Cerebellar cortex (tissue), 1 donor: ENCODE data around the gene HSPB3.
"Not testable (repeated sequence)": the region's sequence is repeated elsewhere in the genome, so short reads cannot be mapped to it uniquely, and the experiment has no call there.

Experiments
- DNase-seq: peaks from one replicate; pipeline ENCODE4 v3.0.0-alpha.2; 2015; ENCODE audit warnings: low spot score

The HSPB3 gene

GRCh38 chr5:54457094-54457862 lies 1.8 kb downstream of the HSPB3 start:
- no peak for DNase-seq

DNA sequence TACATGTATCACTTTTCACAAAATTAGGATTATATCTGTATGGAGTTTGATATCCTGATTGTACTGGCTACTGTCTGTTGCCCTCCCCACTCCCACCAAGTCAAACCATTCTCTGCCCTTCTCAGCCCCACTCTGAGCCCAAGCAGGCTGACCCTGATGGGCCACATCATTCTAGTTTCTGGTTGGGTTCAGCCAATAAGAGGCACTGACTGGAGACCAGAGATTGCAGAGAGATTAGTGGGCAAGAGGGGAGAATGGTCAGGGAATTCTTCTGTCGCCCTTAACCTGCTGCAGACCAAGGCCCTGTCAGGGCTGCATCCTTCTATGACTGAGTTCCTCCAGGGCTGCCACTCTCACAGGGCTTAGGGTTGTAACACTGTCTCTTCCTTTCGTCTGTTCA lies 2.7 kb downstream of the HSPB3 start:
- no peak for DNase-seq

- no peak for DNase-seq
Measured at GRCh38 chr5:54460181-54460919, 4.9 kb downstream of the HSPB3 start.

DNA sequence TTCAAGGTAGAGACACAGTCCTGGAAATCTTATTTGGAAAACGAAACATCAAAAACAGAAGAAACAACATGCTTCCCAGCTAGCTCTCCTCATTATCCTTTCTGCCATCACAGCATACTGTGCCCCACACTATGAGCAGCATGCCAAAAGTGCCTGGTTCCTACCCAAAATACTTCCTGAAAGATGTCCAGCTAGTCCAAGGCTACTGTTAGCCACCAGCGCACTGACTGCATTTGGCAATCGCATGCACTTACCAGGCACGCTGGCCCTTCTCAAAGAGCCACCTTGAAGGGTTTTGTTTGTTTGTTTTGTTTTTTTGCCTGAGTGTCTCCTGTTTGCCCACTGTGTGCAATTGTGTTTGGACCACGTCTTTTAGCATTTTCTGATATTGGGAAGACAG lies 6.8 kb downstream of the HSPB3 start:
- no peak for DNase-seq

DNA sequence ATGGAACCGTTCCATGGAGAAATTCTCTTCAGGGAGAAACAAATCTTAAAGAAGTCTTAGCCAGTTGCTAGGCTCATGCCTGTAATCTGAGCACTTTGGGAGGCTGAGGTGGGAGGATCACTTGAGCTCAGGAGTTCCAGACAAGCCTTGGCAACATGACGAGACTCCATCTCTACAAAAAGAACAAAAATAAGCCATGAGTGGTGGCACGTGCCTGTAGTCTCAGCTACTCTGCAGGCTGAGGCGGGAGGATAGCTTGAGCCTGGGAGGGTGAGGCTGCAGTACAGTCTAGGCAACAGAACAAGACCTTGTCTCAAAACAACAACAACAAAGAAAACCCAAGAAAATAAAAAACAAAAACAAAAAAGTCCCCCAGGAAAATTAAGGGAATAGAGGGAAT lies 8.2 kb downstream of the HSPB3 start:
- DNase-seq: no peak

DNA sequence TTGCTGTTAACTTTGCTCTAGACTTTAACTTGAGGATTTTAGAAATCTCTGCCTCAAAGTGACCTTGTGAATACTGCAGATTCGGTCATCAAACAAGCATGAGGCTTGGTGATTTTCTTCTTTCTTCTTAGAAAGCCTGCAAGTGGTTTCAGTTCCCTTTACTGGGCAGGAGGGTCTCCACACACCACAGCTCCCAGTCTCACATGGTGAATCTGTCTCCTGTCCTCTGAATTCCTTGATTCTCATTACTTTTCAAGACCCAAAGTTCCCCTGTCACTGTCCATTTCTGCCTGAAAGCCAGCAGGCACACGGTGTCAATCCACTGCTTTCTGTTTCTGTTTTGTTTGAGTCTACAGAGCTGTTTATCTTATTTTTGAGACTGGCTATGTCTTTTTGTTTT lies 14.1 kb downstream of the HSPB3 start:
- no peak for DNase-seq

DNA sequence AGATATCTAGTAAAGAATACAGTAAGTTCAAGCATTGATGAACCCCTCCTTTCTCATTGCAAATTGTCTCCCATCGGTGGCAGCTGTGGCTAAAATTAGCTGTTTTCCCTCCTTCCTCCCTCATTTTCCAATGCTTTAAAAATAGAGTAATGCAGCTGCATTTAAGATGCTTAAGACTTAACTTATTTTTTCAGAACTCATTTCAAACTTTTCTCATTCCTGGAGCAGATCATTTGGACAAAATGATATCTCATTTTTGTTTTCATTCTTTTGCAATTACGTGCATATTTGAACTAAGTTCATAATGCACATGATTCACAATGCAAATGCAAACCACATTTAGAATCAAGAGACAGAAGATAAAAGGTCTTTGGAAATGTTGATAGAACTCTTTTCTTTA lies 14.6 kb downstream of the HSPB3 start:
- no peak for DNase-seq

- no peak for DNase-seq
Measured at GRCh38 chr5:54470677-54471076, 15.2 kb downstream of the HSPB3 start.

DNA sequence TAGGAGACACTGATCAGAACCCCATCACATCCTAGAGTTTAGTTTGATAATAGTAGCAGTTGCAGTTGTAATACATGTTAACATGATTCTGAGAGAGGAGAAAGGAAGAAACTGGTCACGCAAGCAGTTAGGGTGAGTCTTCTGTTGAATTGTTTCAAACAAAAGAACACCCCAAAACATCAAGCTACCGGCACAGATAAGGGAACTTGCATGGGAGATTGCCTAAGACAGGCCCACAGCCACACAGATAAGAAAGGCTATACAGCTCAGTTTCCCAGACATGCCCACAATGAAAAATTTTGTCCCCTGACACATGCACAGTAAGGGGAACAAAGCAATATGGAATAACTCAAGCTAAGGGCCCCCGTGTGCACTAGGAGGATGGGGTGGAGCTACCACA lies 15.9 kb downstream of the HSPB3 start:
- no peak for DNase-seq

DNA sequence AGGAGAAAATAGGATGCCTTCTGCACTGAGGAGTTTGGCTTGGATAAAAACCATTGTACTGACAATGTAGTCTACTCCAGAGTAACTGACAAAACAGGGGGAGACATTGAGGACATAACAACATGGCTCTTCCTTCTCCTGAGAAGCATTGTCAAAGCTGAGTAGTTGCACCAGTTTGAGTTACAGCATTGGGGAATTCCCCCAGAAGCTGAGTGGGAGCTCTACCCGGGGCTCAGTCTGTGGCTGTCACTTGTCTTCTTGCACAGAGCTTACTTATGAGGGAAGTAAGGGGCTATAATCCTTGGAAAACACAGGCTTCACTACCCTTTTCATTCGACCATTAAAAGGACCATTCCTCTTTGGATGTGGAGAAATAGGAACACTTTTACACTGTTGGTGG lies 21.2 kb downstream of the HSPB3 start:
- no peak for DNase-seq

DNA sequence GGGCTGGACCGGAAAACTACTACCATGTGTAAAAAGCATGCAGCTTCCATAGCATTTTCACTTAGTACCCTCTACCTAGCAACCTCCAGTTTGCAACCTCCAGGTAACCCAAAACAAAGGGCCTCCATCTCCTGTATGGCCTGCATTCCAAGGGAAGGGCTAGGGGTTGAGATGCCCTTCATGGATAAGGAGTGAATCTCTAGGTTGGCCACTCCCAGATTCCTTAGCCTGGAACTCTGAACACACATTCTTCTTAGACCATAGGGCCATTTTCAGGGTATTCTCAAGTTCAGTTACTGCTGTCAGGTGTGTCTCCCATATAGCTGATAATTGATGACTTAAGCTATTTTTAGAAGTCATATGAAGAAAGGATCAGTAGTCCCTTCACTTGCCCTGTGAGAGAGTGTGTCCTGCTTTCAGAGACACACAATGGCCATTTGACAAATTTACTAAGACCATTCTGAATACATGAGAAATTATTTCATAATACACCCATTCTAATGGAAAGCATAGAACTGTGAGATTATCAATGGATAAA lies 22.5 kb downstream of the HSPB3 start:
- DNase-seq: no peak

- DNase-seq: no peak
Measured at GRCh38 chr5:54480296-54480695, 24.8 kb downstream of the HSPB3 start.

DNA sequence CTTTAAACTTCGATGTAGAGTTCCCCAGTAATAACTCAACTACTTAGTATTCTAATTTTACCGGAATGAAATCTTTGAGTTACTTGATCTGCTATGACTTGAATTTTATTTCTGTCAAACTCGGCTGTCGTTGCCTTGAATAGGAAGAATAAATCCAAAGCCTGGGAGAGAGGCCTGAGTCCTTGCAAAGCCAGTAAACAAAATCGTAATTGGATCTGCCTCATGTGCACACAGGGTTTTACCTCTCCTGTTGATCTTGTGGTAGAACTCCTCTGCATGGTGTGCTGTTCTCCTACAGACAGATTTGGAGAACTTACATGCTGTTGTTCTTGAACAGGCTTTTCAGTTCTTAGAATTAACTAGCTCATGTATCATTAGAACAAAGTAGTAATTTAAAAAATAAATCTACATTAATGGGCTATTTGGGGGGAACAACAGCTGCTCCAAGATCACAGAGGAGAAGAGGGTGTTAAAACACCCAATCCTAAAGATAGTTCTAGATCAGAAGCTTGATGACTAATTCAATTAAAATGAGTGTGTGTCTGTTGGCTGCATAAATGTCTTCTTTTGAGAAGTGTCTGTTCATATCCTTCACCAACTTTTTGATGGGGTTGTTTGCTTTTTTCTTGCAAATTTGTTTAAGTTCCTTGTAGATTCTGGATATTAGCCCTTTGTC lies 28.9 kb downstream of the HSPB3 start:
- DNase-seq: no peak

- DNase-seq: not testable (repeated sequence)
Measured at GRCh38 chr5:54485659-54486058, 30.2 kb downstream of the HSPB3 start.

DNA sequence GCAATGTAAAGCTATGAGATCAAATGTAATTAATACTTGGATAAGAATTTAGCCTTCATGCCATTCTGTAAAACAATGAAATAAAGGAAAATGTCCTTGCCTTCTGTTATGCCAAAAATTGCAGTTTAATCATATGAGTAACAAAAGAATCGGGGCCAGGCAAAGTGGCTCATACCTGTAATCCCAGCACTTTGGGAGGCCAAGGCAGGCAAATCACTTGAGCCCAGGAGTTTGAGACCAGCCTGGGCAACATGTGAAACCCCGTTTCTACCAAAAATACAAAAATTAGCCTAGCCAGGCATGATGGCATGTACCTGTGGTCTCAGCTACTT lies 34.1 kb downstream of the HSPB3 start:
- DNase-seq: not testable (repeated sequence)

DNA sequence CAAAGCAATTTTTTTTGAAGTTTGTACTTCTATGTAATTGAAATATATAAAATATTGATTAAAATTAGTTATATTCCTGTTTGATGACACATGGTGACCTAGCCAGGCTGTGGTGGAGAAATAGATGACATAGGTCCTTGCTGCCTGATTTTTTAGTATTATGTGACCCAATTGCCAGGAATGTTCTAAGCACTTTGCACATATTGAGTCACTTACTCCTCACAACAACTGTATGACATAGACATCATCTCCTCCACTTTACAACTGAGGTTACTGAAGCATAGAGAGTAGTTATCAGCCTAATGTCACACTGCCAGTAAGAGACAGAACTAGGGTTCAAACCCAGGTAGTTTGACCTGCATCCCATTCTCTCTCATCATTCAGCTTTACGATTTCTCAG lies 35.8 kb downstream of the HSPB3 start:
- no peak for DNase-seq

GRCh38 chr5:54492178-54492577 lies 36.7 kb downstream of the HSPB3 start:
- no peak for DNase-seq

- DNase-seq: no peak
Measured at GRCh38 chr5:54495027-54495426, 39.5 kb downstream of the HSPB3 start.
